NCI-H2081 (cell line): ENCODE measurements around the gene RPL41.
"Not testable (repeated sequence)": the region's sequence is repeated elsewhere in the genome, so short reads cannot be mapped to it uniquely, and the experiment has no call there.

ENCODE experiments used
- DNase-seq, 2 experiments: peaks; one replicate each; lab custom pipeline; 2025; lab: John Stamatoyannopoulos, UW

RPL41 gene

GRCh38 chr12:56103066-56103711 is 13.2 kb upstream of the RPL41 start:
- no peak for DNase-seq

- DNase-seq: no peak
These were observed 12.7 kb upstream of the RPL41 start for GRCh38 chr12:56103823-56104108.

- peak; percentile 99 for DNase-seq
These were observed 12.2 kb upstream of the RPL41 start, which contains the start of gene PA2G4 for GRCh38 chr12:56104109-56104814. Gene PA2G4 (plus strand): TSS chr12:56104559. CDS start chr12:56104738, 179 bp downstream.

GRCh38 chr12:56104815-56105608 is 11.4 kb upstream of the RPL41 start:
- peak in 1 of 2 experiments; percentile 13 for DNase-seq

DNA sequence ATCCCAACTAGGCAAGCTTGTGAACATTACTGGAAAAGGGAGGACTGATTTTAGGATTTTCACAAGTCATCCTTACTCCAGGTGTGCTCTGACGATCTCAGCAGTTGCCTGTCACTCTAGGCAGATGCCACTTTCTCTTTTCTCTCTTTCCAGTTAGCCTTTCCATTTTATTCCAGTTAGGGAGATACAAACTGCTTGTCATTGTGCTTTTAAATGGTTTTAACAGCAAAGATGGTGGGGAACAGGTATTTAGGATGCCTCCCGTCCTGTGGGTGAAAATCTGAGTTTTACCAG is 10.9 kb upstream of the RPL41 start:
- no peak for DNase-seq

- no peak for DNase-seq
These were observed 9.2 kb upstream of the RPL41 start for GRCh38 chr12:56107242-56107641.

DNA sequence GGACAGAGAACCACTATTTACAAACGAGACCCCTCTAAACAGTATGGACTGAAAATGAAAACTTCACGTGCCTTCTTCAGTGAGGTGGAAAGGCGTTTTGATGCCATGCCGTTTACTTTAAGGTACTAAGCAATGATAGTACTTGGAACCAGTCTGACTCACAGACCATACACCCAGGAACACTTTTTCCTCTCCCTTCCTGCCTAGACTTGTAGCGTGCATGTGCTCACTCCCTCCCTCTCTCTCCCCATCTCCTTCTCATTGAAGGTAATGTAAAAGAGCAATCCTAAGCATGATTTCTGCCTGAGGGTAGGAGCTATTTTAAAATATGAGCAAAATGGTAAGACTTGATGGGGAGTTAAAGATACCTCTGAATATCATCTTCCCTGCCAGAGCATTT is 5.9 kb upstream of the RPL41 start:
- no peak for DNase-seq

GRCh38 chr12:56114084-56114483 is 2.3 kb upstream of the RPL41 start:
- DNase-seq: no peak

- DNase-seq: peak in 1 of 2 experiments; percentile 32
These were observed 1.1 kb upstream of the RPL41 start for GRCh38 chr12:56115329-56115728.

DNA sequence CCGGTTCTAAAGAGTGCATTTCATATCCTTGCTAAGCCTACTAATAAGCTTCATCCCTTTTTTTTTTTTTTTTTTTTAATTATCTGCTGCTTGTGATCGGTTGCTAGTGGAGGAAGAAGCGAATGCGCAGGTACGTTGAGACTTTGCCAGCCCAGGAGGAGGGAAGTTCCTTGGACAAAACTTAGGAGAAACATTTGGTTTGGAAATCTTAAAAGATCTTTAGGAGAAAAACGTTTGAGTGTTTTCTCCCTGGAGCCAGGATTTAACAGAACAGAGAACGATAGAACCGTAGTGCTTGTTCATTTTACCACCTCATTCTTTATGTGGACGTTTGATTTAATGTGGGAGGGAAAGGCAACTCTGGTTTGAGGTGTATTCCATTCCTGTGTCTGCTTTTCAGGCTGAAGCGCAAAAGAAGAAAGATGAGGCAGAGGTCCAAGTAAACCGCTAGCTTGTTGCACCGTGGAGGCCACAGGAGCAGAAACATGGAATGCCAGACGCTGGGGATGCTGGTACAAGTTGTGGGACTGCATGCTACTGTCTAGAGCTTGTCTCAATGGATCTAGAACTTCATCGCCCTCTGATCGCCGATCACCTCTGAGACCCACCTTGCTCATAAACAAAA is 761 bp downstream of the RPL41 start:
- DNase-seq: not testable (repeated sequence)

GRCh38 chr12:56117778-56118687 is 1.6 kb downstream of the RPL41 start, which contains the start of gene ZC3H10:
Gene ZC3H10 (plus strand): TSS chr12:56118266. CDS start chr12:56120563, 2,297 bp downstream.
- peak; percentile 99 for DNase-seq

- no peak for DNase-seq
These were observed 2.4 kb downstream of the RPL41 start for GRCh38 chr12:56118688-56119357.

DNA sequence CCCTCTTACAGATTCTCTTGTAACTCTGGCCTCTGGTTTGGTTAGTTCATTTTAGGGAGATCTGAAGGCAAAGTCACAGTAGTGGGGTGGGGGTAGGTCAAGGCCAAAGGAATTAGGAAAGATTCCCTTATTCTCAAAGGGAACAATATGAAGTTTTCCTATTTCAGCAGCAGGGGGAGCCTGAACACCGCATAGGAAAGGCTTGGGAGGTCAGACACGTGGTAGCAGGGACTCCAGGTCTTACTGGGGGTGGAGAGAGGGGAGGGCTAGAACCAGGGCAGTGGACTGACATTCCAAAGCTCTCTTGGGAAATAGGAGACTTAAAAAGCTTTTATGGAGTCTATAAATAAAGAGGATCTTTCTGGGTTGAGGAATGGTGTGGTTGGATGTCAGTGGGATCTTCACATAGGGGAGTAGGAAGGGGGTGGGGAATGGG is 2.9 kb downstream of the RPL41 start:
- DNase-seq: peak; percentile 84 to 86

DNA sequence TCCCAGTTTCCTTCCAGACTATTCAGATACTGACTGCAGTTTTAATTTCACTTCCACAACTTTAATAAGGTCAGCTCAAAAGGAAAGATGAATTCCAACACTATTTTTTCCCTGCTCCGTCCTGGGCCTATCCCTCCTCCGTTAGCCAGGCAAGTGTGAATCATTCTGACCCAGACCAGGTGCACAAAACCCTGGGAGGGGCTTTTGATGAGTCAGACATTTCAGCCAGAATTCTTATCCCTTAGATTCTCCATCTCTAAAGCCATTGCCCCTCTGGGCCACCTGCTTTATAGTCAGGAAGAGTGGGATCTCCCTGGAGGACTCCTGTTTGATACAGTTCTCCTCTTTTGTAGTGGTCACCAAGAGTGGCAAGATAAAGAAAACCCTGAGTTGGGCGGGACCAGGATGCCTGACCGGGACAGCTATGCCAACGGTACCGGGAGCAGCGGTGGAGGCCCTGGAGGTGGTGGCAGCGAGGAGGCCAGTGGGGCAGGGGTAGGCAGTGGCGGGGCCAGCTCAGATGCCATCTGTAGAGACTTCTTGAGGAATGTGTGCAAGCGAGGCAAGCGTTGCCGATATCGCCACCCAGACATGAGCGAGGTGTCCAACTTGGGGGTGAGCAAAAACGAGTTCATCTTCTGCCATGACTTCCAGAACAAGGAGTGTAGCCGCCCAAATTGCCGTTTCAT is 3.9 kb downstream of the RPL41 start:
- DNase-seq: no peak

- no peak for DNase-seq
These were observed 4.9 kb downstream of the RPL41 start for GRCh38 chr12:56121204-56121870.

DNA sequence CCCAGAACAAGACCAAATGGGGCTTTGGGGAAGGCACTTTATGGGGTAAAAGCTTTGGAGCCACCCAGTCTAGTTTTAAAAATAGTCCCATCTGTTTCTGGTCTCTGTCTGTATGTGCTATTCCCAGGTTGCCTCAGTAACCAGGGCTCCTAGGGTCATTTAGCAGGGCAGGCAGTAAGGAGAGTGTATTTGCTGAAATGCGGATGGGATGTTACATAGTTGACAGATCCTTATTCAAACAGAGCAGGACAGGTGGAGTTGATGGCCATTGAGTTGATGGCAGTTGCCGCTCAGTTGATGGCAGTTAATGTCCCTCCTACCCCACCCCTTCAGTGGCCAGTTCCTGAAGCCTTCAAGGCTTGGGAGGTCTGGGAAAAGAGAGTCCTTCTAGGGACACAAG is 6.2 kb downstream of the RPL41 start:
- peak in 1 of 2 experiments; percentile 61 for DNase-seq

- no peak for DNase-seq
These were observed 7.7 kb downstream of the RPL41 start for GRCh38 chr12:56124133-56124532.

DNA sequence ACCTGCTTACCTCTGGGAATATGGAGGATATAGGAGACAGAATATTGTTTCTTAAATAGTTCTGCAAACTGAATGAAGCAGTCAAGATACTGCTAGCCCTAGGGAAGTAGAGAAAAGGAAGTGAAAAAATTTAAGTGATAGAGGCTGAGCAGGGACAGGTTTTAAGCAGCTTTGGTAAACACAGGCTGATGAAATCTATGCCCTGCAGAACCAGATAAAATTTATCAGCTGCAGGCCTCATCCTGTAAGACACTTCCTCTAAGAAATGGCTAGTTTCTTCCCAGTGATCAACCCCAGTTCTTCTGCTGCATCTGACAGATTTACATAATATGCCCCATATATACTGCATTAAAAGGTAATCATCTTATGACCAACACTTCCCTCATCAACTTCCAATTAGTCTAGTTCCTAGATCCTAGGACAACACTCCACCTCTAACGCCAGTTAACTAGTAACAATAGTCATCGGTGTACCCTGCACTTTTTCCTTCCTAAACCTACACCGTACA is 10.4 kb downstream of the RPL41 start:
- no peak for DNase-seq

- DNase-seq: no peak
These were observed 11.1 kb downstream of the RPL41 start for GRCh38 chr12:56127485-56127887.
